Amniotic epithelial cell (primary cell): ENCODE data around the gene POP7.

Source experiments
- DNase-seq: peaks from one replicate; pipeline ENCODE4 v3.0.0-alpha.2; 2010; ENCODE audit warnings: low read depth

POP7 gene

GRCh38 chr7:100726996-100727761 is 21.3 kb downstream of the POP7 start:
- DNase-seq, result peak; percentile 65

GRCh38 chr7:100728196-100728595 is 22.3 kb downstream of the POP7 start:
- DNase-seq, result no peak

GRCh38 chr7:100730136-100730800 is 24.3 kb downstream of the POP7 start:
- DNase-seq, result no peak

GRCh38 chr7:100731937-100732636 is 26.2 kb downstream of the POP7 start:
- no peak for DNase-seq

GRCh38 chr7:100735730-100736129 is 29.8 kb downstream of the POP7 start:
- no peak for DNase-seq

GRCh38 chr7:100736671-100737070 is 30.8 kb downstream of the POP7 start:
- DNase-seq, result no peak

- DNase-seq, result no peak
These were observed 34.0 kb downstream of the POP7 start for GRCh38 chr7:100739934-100740333.

GRCh38 chr7:100744605-100745004 is 38.7 kb downstream of the POP7 start:
- DNase-seq, result no peak

- DNase-seq, result peak; percentile 57
These were observed 39.3 kb downstream of the POP7 start for GRCh38 chr7:100745184-100745583.

GRCh38 chr7:100752994-100753393 is 47.1 kb downstream of the POP7 start:
- no peak for DNase-seq

- peak; percentile 36 for DNase-seq
These were observed 47.8 kb downstream of the POP7 start for GRCh38 chr7:100753750-100754149.
